Dermis blood vessel endothelial cell (primary cell): ENCODE results near the gene STEAP4. TPM values are rescaled to one million over a fixed set of nuclear protein-coding genes. Genes with fewer than 3 reads are reported as not detected.
A peak's percentile ranks its signal among the peaks of the same experiment; 100 is the strongest.

Experiments used
- DNase-seq: peaks from one replicate; pipeline ENCODE4 v3.0.0; 2010
- total RNA-seq: library from RNA; depleted of rRNA; stranded (reverse); fragments of >200 nt; gene quantifications from 2 replicates; pipeline ENCODE4 v1.2.3, GENCODE V29; 2014

STEAP4 gene
- not detected in 2 replicates for total RNA-seq

DNA sequence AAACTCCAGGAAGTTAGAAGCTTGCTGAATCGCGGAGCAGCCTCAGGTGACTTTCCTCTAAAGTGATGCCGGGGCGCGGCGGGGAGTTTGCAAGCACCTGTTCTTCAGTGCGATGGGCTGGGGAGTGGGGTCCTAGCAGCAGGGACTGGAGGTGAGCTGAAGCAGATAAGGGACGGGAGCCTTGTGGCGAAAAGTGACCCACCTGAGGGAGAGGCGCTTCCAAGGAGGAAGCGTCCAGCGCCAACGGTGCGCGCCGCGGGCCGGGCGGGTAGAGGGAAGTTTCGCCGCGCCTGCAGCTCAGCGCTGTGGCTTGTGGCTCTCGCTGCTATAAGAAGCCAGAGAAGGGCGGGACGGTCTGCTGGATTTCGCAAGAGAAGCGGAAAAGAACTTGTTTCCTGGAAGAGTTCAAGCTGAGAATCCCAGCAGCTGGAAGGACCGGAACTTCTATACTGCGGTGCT lies at the start of gene STEAP4:
Gene STEAP4, minus strand, starts transcription at position 305 of the 459 bp plus-strand sequence. CDS start 22,625 bp downstream, outside the sequence.
- DNase-seq: peak; percentile 2

- no peak for DNase-seq
Observed at GRCh38 chr7:88355011-88355410, 48.3 kb upstream of the STEAP4 start.

DNA sequence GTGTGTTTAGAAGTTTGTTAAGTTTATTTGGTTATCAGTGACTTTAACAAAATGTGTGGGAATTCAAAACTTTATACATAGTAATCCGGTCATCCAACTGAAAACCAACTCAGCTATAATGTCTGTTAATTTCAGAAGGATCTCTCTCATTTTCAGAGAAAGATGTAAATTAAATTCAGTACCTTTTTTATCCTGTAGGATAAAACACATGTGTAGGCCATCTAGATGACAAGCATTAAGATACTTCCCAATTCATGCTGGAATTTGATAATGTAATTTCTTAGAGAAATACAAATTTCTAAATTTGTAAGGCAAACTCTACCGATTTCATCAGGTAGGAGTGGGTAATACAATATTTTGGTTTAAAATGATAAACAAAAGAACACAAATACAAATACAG lies 43.4 kb upstream of the STEAP4 start:
- no peak for DNase-seq

- DNase-seq: no peak
Observed at GRCh38 chr7:88347517-88347916, 40.8 kb upstream of the STEAP4 start.

GRCh38 chr7:88347090-88347489 lies 40.4 kb upstream of the STEAP4 start:
- DNase-seq: no peak

- DNase-seq: no peak
Observed at GRCh38 chr7:88346357-88346756, 39.7 kb upstream of the STEAP4 start.

DNA sequence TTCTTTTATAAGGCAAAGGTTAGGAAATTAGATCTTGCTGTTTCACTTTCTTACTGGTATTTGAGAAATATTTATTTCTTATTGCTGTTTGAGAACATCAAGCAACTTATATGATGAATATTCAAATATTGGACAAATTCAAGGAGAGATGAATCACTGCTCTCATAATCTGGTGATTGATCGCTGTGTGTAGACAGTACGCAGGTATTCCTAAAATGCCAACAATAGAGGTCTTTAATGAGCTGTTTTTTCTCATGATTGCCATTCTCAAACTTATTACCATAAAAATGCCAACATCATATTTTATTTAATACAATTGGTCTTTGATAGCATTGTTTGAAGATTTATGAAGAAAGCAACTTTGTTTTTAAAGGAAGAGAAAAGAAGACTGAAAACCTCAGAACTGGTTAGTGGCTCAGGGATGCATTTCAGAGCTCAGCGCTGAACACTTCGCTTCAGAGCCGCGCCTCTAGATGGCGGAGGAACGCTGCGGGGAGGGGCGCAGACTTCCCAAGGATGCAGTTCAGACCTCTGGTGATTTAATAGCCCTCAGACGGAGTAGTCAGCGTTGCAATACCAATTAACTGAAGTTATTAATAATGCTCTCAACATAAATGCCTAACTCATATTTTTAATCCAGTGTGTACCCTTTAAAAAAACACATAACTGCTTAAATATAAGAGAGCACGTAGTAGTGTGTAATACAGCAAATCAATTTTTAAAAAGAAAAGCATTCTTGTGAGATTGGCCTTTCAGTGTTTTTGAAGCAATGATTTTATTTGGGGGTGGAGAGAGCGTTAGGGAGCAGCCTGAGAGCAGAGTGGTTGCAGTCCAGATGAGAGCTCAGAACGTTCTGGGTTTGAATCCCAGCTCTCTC lies 38.5 kb upstream of the STEAP4 start:
- DNase-seq: peak; percentile 44

DNA sequence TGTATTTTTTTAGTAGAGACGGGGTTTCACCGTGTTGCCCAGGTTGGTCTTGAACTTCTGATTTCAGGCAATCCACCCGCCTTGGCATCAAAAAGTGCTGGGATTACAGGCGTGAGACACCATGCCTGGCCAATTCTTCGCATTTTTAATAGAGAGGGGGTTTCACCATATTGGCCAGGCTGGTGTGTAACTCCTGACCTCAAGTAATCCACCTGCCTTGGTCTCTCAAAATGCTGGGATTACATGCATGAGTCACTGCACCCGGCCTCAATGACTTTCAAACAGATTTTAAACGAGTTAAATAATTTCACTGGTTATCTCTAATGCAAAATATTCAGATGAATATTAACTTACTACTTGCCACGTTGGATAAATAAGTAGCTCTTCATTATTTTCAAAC lies 37.6 kb upstream of the STEAP4 start:
- DNase-seq: no peak

DNA sequence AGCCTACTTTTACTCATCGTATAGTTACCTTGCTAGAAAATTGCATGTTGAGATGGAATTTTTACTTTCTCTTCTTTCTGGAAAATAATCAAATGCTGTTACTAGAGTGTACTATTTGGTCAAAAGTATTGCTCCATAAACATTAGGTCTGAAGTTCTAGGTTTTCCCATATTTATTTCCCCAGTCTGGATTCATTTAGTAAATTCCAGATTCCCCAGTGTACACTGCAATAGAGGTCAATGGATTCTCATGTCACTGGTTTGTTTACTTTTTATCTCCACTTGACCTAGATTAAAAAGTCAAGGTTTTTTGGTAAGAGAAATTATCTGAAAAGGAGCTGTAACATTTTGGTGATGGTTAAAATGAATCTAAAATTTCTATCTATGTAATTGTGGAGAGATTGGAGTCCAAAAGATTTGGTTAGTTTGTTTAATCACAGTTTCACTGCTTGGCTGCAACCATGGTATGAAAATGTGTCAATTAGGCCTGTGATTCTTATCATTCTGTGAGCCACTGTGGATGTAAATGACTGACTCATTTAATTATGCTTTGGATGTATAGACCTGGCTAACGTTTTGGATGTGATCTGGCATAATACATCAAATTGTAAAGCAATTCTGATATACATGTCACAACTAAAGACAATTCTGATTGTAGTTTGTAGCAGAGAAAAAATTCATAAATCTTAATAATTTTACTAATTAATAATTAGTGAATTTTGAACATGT lies 32.7 kb upstream of the STEAP4 start:
- DNase-seq: no peak

DNA sequence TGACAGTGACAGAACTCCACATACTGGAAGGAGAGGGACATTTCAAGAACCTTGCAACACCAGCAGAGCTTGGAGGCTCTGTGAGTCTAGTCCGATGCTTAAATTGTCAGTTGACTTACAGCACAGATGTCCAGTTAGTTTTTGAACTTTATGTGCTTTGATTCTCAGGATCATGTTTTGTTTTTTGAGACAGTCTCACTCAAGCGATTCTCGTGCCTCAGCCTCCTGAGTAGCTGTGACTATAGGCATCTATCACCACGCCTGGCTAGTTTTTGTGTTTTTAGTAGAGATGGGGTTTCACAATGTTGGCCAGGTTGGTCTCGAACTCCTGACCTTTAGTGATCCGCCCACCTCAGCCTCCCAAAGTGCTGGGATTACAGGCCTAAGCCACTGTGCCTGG lies 31.8 kb upstream of the STEAP4 start:
- DNase-seq: no peak

DNA sequence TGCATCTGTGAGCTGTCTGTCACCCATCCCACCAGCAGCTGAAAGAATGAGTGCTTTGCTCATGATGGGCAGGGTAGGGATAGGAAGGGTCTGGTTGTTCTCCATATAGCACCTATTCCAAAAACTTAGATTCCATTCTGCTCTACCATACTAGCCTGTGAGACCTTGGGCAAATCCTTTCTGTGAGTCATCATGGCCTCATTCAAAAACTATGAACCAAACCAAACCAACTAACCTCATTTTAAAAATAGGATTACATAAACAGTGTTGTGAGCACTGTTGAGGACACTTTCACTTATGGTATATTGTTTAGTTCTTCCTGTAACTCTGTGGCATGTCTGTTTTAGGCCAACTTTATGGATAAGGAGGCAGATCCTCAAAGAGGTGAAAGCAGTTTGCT lies 30.9 kb upstream of the STEAP4 start:
- DNase-seq: no peak

DNA sequence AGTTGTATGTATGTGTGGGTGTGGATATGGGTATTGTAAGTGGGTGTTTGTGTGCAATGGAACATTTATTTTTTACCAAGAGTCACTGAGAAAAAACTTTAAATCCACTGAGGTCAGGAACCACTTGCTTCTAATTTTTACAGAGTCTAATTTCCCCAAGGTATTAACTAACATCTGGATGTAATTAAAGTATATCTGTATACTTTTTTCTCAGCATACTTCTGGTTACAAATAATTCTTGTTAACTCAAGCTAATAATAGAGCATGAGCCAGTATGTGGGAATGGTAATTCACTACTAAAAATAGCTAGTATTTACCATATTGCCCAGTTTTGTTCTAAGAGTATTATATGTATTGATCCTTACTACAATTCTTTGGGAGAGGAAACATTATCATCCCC lies 24.6 kb upstream of the STEAP4 start:
- no peak for DNase-seq

DNA sequence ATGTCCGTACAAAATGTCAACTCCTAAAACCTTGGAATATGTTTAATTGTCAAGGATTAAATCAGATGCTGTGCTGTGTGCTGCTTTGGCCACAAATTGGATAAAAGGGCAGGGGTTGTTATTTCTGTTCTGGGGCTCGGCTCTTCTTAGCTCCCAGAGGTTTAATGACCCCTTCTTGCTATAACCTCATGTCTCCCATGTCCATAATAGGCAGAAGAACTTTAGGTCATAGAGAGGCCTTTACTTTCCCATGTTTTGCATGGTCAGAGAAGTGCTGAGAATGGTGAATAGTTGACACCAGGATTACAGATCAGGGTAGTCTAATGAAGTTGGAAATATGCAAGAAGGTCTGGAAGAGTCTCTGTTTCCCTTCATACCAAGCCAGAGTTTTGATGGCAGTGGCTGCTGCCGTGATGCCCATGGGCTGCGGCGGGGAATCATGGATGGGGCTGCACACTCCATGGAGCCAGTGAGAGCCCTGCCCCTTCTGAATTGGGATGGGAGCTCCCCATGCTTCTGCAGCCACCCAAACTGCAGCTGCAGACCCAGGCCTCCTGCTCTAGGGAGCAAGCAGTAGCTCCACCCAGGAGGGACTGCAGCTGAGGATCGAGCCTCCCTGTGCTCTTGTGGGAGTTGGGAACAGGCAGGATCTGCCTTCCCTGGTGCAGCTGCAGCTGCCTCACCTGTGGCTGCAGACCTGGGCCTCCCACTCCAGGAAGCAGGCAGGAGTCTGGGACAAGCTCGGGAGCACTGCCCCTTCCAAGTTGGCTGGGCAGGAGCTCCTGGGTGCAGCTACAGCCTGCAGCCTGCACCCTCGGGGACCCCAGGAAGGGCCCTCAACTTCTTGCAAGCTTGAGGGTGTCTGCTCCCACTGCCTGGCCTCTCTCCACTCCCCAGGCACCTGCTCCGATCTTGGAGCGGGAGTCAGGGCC lies 23.1 kb upstream of the STEAP4 start:
- no peak for DNase-seq

- no peak for DNase-seq
Observed at GRCh38 chr7:88328787-88329186, 22.1 kb upstream of the STEAP4 start.

DNA sequence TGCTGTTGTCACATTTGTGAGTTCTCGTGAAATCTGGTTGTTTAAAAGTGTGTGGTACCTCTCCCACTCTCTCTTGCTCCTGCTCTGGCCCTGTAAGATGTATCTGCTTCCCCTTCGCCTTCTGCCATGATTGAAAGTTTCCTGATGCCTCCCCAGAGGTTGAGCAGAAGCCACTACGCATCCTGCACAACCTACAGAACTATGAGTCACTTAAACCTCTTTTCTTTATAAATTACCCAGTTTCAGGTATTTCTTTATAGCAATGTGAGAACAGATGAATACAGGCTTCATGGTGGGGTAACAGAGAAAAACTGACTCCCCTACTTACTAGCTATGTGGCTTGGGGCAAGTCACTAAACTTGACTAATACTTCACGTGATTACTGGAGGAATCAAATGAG lies 18.0 kb upstream of the STEAP4 start:
- DNase-seq: no peak

GRCh38 chr7:88322151-88322550 lies 15.5 kb upstream of the STEAP4 start:
- DNase-seq: no peak

DNA sequence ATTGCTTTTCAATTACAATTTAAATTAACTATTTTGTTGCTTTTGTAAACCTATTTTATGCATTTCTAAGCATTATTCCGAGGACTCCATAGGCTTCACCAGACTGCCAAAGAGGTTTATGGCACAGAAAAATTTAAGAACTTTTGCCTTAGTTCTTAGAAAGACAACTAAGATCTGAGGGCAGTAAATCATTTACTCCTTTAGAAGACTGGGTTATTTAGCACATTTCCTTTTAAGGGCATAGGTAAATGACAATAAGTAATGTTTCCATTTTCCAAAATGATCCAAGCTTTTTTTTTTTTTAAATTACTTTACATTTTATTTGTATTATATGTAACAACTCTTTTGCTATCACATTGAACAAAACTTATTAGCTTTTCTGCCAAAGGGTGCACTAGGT lies 15.0 kb upstream of the STEAP4 start:
- DNase-seq: no peak

DNA sequence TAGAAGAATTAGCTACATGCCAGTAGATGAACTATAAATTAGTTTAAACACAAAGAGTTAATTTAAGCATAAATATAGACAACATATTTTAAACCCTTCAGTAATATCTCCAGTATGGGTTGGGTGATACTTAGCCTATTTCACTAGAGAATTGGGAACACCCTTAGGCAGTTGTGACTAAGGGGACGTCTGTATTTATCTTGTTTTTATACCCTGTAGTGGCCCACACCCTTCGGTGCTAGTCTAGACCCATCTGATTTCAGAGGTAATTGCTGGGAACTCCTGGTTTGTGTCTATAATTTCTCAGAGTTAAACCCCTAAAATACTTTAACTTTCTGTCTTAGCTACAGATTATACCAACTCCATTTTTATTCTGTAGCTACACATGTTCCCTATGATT lies 11.5 kb upstream of the STEAP4 start:
- no peak for DNase-seq

DNA sequence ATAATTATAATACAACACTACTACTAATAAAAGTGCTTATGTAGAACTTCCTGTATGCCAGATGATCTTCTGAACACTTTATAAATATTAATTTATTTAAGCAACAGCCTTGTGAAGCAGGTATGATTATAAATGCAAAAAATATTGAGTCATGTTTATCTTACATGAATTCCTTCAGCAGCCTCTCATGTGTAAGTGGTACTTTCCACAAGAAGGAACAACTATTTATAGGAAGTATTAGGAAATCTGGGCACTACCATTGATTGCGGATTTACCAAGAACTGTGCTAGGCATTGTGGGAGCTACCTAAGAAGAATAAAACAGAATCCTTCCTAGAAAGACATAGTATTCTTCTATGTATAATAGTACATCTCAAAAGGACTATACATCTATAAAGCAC lies 10.7 kb upstream of the STEAP4 start:
- no peak for DNase-seq

GRCh38 chr7:88316456-88316855 lies 9.8 kb upstream of the STEAP4 start:
- DNase-seq: no peak

- no peak for DNase-seq
Observed at GRCh38 chr7:88315522-88315921, 8.8 kb upstream of the STEAP4 start.

DNA sequence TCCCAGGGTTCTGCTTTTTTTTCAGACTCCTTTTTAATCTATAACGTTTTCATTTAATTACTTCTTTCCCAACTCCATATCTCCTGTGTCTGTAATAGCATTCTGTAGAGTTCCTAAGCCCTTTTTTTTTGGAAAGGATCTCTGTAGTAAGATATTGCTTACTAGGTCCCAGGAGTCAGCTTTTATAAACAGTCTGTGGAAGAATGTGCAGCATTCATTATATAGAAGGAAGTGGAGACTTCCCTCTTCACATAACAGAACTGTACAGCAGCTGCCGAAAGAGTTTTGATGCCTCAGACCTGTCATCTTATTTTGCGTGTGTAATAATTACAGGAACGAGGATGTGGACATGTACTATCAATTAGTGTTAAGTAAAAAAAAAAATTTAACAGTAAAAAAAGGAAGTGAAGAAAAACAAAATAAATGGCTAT lies 7.4 kb upstream of the STEAP4 start:
- DNase-seq: no peak
